ENCODE data around the gene PDE1C. TPM values are rescaled to one million over a fixed set of nuclear protein-coding genes. Genes with fewer than 3 reads are reported as not detected.

The PDE1C gene
- total and polyA plus RNA-seq, 12 donors, result 0.33 to 9.9 (median 2.9) TPM

DNA sequence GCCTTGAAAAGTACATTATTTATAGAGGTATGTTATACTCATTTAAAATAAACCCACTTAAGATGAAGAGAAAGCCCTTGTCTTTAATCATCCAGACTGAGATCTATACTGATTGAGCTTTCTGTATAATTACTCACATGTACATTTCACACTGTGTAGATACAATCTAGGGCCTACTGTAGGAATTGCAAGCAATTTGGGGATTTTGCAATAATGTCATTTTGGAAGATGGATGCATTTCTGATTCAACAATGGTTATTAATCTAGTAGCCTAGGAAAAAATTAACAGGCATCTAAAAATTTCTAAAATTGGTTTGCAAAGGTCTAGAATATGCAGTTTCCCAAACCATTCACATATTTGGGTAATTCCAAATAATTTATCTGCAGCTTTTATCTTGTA is 132.2 kb downstream of the PDE1C start:
- H3K27me3 ChIP-seq, result no peaks in the 10 kb centered on the region
- DNase-seq, result no peak
- no peaks in the 10 kb centered on the region for H3K36me3 ChIP-seq (replicated peaks in 1 of 2)
- H3K9me3 ChIP-seq (replicated peaks in 1 of 3), result no peaks in the 10 kb centered on the region
- no peak overlapping the region for H3K27ac ChIP-seq
- intact Hi-C loops (cut with DNase I), result no loop called here
- H3K4me1 ChIP-seq (replicated peaks in 1 of 2), result no peaks in the 10 kb centered on the region
- no peak overlapping the region for H3K4me3 ChIP-seq
- TF ChIP-seq POLR2A (IDR thresholded peaks at IDR 0.05) (no peak), CTCF (IDR thresholded peaks at IDR 0.05) (no peak)

GRCh38 chr7:31935124-31936054 is 134.8 kb downstream of the PDE1C start:
- no peaks in the 10 kb centered on the region for H3K36me3 ChIP-seq (replicated peaks in 1 of 2)
- H3K27me3 ChIP-seq, result no peaks in the 10 kb centered on the region
- intact Hi-C loops (cut with DNase I), result no loop called here
- no peak overlapping the region for H3K27ac ChIP-seq
- H3K4me1 ChIP-seq (replicated peaks in 1 of 2), result no peaks in the 10 kb centered on the region
- no peak for TF ChIP-seq POLR2A (IDR thresholded peaks at IDR 0.05)
- no peak for TF ChIP-seq CTCF (IDR thresholded peaks at IDR 0.05)
- WGBS, 4 donors, result 52 to 66% (median 61%) methylated on average over 10 of the region's 10 CpGs
- H3K4me3 ChIP-seq, result no peak overlapping the region
- H3K9me3 ChIP-seq (replicated peaks in 1 of 3), result no peaks in the 10 kb centered on the region
- no peak for DNase-seq

DNA sequence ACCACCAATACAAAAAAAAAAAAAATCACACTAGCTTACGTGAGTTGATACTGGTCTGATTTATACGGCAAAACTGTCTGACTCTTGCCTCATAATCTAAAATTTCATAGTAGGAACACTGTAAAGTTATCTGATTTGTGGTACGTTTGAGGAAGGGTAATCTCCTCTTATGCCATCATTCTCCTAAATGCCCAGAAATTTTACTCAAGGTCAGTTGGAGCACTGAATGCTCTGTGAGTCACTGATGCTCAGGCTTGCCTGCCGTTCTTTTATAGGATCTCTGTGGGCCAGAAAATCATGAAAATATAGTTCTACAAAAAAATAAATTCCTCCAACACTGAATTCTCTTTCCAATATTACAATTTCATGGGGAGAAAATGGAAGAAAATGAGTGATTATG is 135.7 kb downstream of the PDE1C start:
- TF ChIP-seq CTCF (IDR thresholded peaks at IDR 0.05) (no peak), POLR2A (IDR thresholded peaks at IDR 0.05) (no peak)
- DNase-seq, result no peak
- Histone ChIP-seq H3K27ac (no peak overlapping the region), H3K4me1 (replicated peaks in 1 of 2) (no peaks in the 10 kb centered on the region), H3K9me3 (replicated peaks in 1 of 3) (no peaks in the 10 kb centered on the region), H3K36me3 (replicated peaks in 1 of 2) (no peaks in the 10 kb centered on the region), H3K4me3 (no peak overlapping the region), H3K27me3 (no peaks in the 10 kb centered on the region)
- intact Hi-C loops (cut with DNase I), result no loop called here
- WGBS, 4 donors, result 50 to 60% (median 55%) methylated on average over 4 of the region's 4 CpGs

DNA sequence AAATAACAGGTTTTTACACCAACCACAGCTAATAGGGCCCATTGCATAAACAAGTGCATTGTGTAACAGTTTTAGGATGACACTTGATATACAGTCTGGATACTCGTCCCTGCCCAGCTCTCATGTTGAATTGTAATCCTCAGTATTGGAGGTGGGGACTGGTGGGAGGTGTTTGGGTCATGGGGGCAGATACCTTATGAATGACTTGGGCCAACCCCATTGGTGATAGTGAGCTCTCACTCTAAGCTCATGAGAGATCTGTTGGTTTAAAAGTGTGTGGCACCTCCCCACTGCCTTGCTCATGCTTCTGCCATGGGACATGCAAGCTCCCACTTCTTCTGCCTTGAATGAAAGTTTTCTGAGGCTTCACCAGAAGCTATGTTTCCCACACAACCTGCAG is 136.7 kb downstream of the PDE1C start:
- Histone ChIP-seq H3K27ac (no peak overlapping the region), H3K36me3 (replicated peaks in 1 of 2) (no peaks in the 10 kb centered on the region), H3K9me3 (replicated peaks in 1 of 3) (no peaks in the 10 kb centered on the region), H3K4me1 (replicated peaks in 1 of 2) (no peaks in the 10 kb centered on the region), H3K4me3 (no peak overlapping the region), H3K27me3 (no peaks in the 10 kb centered on the region)
- 22 to 56% (median 43%) methylated on average over 1 of the region's 1 CpG for WGBS, 4 donors
- no peak for TF ChIP-seq CTCF (IDR thresholded peaks at IDR 0.05)
- TF ChIP-seq POLR2A (IDR thresholded peaks at IDR 0.05), result no peak
- intact Hi-C loops (cut with DNase I), result no loop called here
- DNase-seq, result no peak
